Mesodermal cell (in vitro differentiated cells): Measurements from ENCODE around the gene TNPO3.

Experiments used
- H3K27ac ChIP-seq: 2 replicates; pipeline ENCODE4 v1.7.0; 2013; ENCODE audit warnings: mild to moderate bottlenecking, low read depth, low read length, moderate library complexity; ENCODE audit not compliant: severe bottlenecking
- H3K36me3 ChIP-seq: 2 replicates; pipeline ENCODE4 v1.7.1; 2013; ENCODE audit warnings: mild to moderate bottlenecking, low read length, moderate library complexity; ENCODE audit not compliant: control insufficient read depth, insufficient read depth
- H3K4me1 ChIP-seq: one replicate; pipeline ENCODE4 v1.7.1; 2013; ENCODE audit warnings: mild to moderate bottlenecking, low read length; ENCODE audit not compliant: insufficient read depth, control insufficient read depth, poor library complexity, severe bottlenecking
- H3K4me3 ChIP-seq: 2 replicates; pipeline ENCODE4 v1.7.0; 2013; ENCODE audit warnings: low read length, control low read depth, mild to moderate bottlenecking; ENCODE audit not compliant: insufficient read depth, poor library complexity, severe bottlenecking; ENCODE audit errors: extremely low read depth
- H3K9me3 ChIP-seq: 2 replicates; pipeline ENCODE4 v1.7.1; 2013; ENCODE audit warnings: mild to moderate bottlenecking, low read length, moderate library complexity; ENCODE audit not compliant: control insufficient read depth
- WGBS, 2 experiments: methylation state at CpG; one replicate each; pipeline ENCODE4 v1.1.5; 2013; ENCODE audit warnings: missing lambda C conversion rate in 2 of 2; ENCODE audit not compliant: insufficient coverage in 2 of 2; 5-methylcytosine and 5-hydroxymethylcytosine counted together

The TNPO3 gene

GRCh38 chr7:128931190-128931798, 123.6 kb downstream of the TNPO3 start:
- H3K36me3 ChIP-seq: no peaks in the 10 kb centered on the region
- H3K4me1 ChIP-seq: no peaks in the 10 kb centered on the region
- 95 to 96% methylated on average over 13 to 15 of the region's 18 CpGs for WGBS, 2 experiments

DNA sequence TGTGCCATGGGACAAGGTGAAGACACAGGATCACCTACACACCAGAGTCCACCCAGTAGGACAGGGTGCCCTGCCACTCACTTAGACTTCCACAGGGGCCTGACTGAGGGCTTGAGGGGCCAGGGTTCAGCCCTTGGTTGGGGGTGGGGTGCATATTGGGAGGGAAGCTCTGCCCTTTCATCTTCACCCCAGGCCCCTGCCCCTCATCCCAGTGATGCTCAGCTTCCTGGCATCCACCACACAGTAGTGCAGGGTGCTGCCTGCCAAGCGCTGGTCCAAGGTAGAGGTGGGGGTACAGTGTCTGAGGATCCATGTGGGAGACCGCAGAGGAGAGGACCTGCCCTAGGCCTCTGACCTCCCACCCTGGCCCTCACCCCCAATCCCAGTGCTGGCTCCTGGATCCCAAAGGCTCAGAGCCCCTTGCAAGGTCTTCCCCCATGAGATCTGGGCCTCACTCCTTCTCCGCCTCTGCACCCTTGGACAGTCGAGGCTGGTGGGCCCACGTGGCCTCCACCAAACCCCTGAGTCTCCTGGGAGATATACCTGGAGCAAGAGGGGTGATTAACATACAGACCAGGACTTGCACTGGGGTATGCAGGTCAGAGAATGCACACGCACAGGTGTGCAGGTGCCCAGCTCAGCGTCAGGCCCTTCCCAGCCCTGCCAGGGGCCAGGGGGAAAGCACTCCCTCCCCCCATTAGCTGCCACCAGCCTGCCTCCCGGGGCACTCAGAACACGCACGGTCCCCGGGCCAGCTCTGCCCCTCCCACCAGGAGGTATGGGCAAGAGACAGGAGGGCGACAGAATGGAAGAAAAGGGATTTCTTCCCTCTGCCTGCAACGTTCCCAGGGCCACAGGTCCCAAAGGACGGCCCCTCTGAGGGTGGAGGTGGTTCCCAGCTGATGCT, 125.8 kb downstream of the TNPO3 start:
- no peaks in the 10 kb centered on the region for H3K36me3 ChIP-seq
- 88% methylated on average over 12 to 14 of the region's 14 CpGs for whole genome bisulfite sequencing, 2 experiments

More at GRCh38 chr7:128931190-128931798, 123.6 kb downstream of the TNPO3 start:
- Histone ChIP-seq H3K27ac (no peak overlapping the region), H3K4me3 (no peak overlapping the region), H3K9me3 (no peaks in the 10 kb centered on the region)

GRCh38 chr7:128928159-128928813, 126.6 kb downstream of the TNPO3 start:
- Histone ChIP-seq H3K36me3 (no peaks in the 10 kb centered on the region), H3K27ac (no peak overlapping the region), H3K4me1 (no peaks in the 10 kb centered on the region), H3K4me3 (no peak overlapping the region), H3K9me3 (no peaks in the 10 kb centered on the region)
- WGBS, 2 experiments: 89 to 91% methylated on average over 4 to 8 of the region's 8 CpGs

More for the DNA sequence above, 125.8 kb downstream of the TNPO3 start:
- Histone ChIP-seq H3K4me1 (no peaks in the 10 kb centered on the region), H3K9me3 (no peaks in the 10 kb centered on the region), H3K27ac (no peak overlapping the region), H3K4me3 (no peak overlapping the region)

GRCh38 chr7:128924707-128925588, 130.0 kb downstream of the TNPO3 start:
- Histone ChIP-seq H3K9me3 (no peaks in the 10 kb centered on the region), H3K27ac (no peak overlapping the region), H3K4me3 (no peak overlapping the region), H3K36me3 (no peaks in the 10 kb centered on the region), H3K4me1 (peaks cover 3% of the 10 kb centered on the region)
- 52 to 58% methylated on average over 5 to 6 of the region's 8 CpGs for WGBS, 2 experiments

- H3K9me3 ChIP-seq: no peaks in the 10 kb centered on the region
- no peak overlapping the region for H3K4me3 ChIP-seq
- H3K27ac ChIP-seq: no peak overlapping the region
- WGBS, 2 experiments: 91 to 100% methylated on average over 2 to 4 of the region's 5 CpGs
- H3K36me3 ChIP-seq: no peaks in the 10 kb centered on the region
- H3K4me1 ChIP-seq: peaks cover 3% of the 10 kb centered on the region
These were observed 131.5 kb downstream of the TNPO3 start for GRCh38 chr7:128923411-128923800.

- Histone ChIP-seq H3K9me3 (no peaks in the 10 kb centered on the region), H3K4me1 (peaks cover 3% of the 10 kb centered on the region), H3K27ac (no peak overlapping the region), H3K36me3 (no peaks in the 10 kb centered on the region), H3K4me3 (no peak overlapping the region)
- 87 to 98% methylated on average over 11 to 15 of the region's 16 CpGs for WGBS, 2 experiments
These were observed 132.2 kb downstream of the TNPO3 start for GRCh38 chr7:128922496-128923410.

GRCh38 chr7:128921866-128922440, 133.0 kb downstream of the TNPO3 start:
- H3K36me3 ChIP-seq: no peaks in the 10 kb centered on the region
- H3K27ac ChIP-seq: no peak overlapping the region
- no peak overlapping the region for H3K4me3 ChIP-seq
- peaks cover 3% of the 10 kb centered on the region for H3K4me1 ChIP-seq
- 83 to 97% methylated on average over 4 to 7 of the region's 9 CpGs for WGBS, 2 experiments
- H3K9me3 ChIP-seq: no peaks in the 10 kb centered on the region

DNA sequence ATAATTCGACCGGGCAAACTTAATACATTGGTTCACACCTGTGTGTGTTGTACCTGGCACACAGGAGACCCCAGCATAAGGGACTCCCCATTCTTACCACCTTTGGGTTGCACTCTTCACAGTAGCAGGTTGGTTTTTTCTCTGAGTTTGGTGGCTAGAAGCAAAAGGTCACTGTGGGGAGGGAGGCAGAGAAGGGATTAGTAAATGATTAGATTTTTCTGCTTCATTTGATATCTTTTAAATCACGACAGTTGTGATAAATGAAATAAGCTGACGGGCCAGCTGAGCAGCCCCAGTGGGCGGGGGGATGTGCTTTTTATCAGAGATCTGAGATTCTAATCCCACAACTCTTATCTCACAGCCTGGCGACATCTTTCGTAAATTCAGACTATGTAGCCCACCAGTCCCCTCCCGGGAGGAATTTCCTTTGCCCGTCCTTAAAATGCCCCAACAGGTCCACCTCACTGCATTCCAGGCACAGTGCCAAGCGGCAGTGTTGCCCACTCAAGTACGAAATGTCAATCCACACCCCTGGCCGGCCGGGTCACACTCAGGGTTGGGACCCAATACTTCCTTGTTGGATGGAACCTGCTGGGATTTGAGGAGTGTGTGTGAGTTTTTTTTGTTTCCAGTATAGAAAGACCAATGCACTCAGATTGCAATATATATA, 133.9 kb downstream of the TNPO3 start:
- Histone ChIP-seq H3K27ac (no peak overlapping the region), H3K9me3 (no peaks in the 10 kb centered on the region), H3K4me1 (peaks cover 3% of the 10 kb centered on the region), H3K4me3 (no peak overlapping the region), H3K36me3 (no peaks in the 10 kb centered on the region)
- WGBS, 2 experiments: 85 to 88% methylated on average over 5 to 8 of the region's 13 CpGs
